C4-2B (cell line): ENCODE results near the gene OSBPL5.

Experiments
- ZFX ChIP-seq: fragments of 450-650 bp; IDR thresholded peaks from 2 replicates; pipeline ENCODE4 v1.6.1; 2017
- TF ChIP-seq, protein P1 (sequence below): fragments of 450-650 bp; conservative IDR thresholded peaks from 2 replicates; pipeline ENCODE4 v1.5.1; 2017; ENCODE audit warnings: mild to moderate bottlenecking

- TF ChIP-seq, protein P1, sequence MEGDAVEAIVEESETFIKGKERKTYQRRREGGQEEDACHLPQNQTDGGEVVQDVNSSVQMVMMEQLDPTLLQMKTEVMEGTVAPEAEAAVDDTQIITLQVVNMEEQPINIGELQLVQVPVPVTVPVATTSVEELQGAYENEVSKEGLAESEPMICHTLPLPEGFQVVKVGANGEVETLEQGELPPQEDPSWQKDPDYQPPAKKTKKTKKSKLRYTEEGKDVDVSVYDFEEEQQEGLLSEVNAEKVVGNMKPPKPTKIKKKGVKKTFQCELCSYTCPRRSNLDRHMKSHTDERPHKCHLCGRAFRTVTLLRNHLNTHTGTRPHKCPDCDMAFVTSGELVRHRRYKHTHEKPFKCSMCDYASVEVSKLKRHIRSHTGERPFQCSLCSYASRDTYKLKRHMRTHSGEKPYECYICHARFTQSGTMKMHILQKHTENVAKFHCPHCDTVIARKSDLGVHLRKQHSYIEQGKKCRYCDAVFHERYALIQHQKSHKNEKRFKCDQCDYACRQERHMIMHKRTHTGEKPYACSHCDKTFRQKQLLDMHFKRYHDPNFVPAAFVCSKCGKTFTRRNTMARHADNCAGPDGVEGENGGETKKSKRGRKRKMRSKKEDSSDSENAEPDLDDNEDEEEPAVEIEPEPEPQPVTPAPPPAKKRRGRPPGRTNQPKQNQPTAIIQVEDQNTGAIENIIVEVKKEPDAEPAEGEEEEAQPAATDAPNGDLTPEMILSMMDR, result peak; percentile 99
- TF ChIP-seq ZFX, result no peak
Observed at GRCh38 chr11:3091846-3092602, 73.1 kb downstream of the OSBPL5 start.
